HG03064 (cell line): ENCODE results near the gene UBQLN2.
"Not testable (repeated sequence)": the region's sequence is repeated elsewhere in the genome, so short reads cannot be mapped to it uniquely, and the experiment has no call there.

Source experiments
- ATAC-seq: cut with Tn5 transposase; IDR thresholded peaks from one replicate; pipeline ENCODE4 v1.9.1; 2021; ENCODE audit warnings: low read depth; ENCODE audit not compliant: unreplicated experiment

UBQLN2 gene

GRCh38 chrX:56563231-56564161, at the start of gene UBQLN2:
UBQLN2 (plus strand) TSS chrX:56563627; CDS start chrX:56563874, 247 bp downstream.
- ATAC-seq: peak; percentile 73

- no peak for ATAC-seq
These were observed 43.8 kb upstream of the UBQLN2 start for GRCh38 chrX:56519642-56520041.

- ATAC-seq: not testable (repeated sequence)
These were observed 33.9 kb upstream of the UBQLN2 start for GRCh38 chrX:56529482-56530007.

- ATAC-seq: no peak
These were observed 33.4 kb upstream of the UBQLN2 start for GRCh38 chrX:56530011-56530410.

GRCh38 chrX:56550667-56551066, 12.8 kb upstream of the UBQLN2 start:
- no peak for ATAC-seq

GRCh38 chrX:56554870-56555269, 8.6 kb upstream of the UBQLN2 start:
- no peak for ATAC-seq

GRCh38 chrX:56557376-56557929, 6.0 kb upstream of the UBQLN2 start:
- ATAC-seq: no peak

- peak; percentile 12 for ATAC-seq
These were observed 898 bp downstream of the UBQLN2 start for GRCh38 chrX:56564164-56564885.

GRCh38 chrX:56564921-56565840, 1.8 kb downstream of the UBQLN2 start:
- no peak for ATAC-seq

- ATAC-seq: peak; percentile 49
These were observed 6.1 kb downstream of the UBQLN2 start for GRCh38 chrX:56569378-56570057.

- ATAC-seq: no peak
These were observed 9.5 kb downstream of the UBQLN2 start for GRCh38 chrX:56572975-56573374.

GRCh38 chrX:56574861-56575260, 11.4 kb downstream of the UBQLN2 start:
- no peak for ATAC-seq

- no peak for ATAC-seq
These were observed 13.3 kb downstream of the UBQLN2 start for GRCh38 chrX:56576721-56577120.

GRCh38 chrX:56588397-56589188, 25.2 kb downstream of the UBQLN2 start:
- no peak for ATAC-seq

GRCh38 chrX:56591830-56592229, 28.4 kb downstream of the UBQLN2 start:
- not testable (repeated sequence) for ATAC-seq

- no peak for ATAC-seq
These were observed 36.7 kb downstream of the UBQLN2 start for GRCh38 chrX:56600141-56600540.

GRCh38 chrX:56600987-56601386, 37.6 kb downstream of the UBQLN2 start:
- ATAC-seq: no peak

GRCh38 chrX:56615282-56615681, 51.9 kb downstream of the UBQLN2 start:
- ATAC-seq: no peak
